MM.1S (cell line): ENCODE data around the gene HINT3.

ENCODE experiments used
- CTCF ChIP-seq: fragments of 300-600 bp; sonication (generic); IDR thresholded peaks from 2 replicates; pipeline ENCODE4 v1.5.1; 2016; ENCODE audit warnings: antibody characterized with exemption, low read length, mixed read lengths
- EZH2 ChIP-seq: fragments of 300-600 bp; sonication (generic); optimal IDR thresholded peaks from 2 replicates; pipeline ENCODE3; 2017; ENCODE audit warnings: low read depth, mild to moderate bottlenecking, antibody characterized with exemption, low read length, mixed read lengths

GRCh38 chr6:125956506-125957390 lies at the start of gene HINT3:
- TF ChIP-seq CTCF (peak; percentile 94), EZH2 (no peak)
